ENCODE data around the gene ASF1B. TPM values are rescaled to one million over a fixed set of nuclear protein-coding genes. Genes with fewer than 3 reads are reported as not detected.

Gene ASF1B
- total and polyA plus RNA-seq, 2 donors (not counting 3 experiments of a cell fraction or from before 2014, with no cell fraction given): 39.1 to 42.4 TPM

DNA sequence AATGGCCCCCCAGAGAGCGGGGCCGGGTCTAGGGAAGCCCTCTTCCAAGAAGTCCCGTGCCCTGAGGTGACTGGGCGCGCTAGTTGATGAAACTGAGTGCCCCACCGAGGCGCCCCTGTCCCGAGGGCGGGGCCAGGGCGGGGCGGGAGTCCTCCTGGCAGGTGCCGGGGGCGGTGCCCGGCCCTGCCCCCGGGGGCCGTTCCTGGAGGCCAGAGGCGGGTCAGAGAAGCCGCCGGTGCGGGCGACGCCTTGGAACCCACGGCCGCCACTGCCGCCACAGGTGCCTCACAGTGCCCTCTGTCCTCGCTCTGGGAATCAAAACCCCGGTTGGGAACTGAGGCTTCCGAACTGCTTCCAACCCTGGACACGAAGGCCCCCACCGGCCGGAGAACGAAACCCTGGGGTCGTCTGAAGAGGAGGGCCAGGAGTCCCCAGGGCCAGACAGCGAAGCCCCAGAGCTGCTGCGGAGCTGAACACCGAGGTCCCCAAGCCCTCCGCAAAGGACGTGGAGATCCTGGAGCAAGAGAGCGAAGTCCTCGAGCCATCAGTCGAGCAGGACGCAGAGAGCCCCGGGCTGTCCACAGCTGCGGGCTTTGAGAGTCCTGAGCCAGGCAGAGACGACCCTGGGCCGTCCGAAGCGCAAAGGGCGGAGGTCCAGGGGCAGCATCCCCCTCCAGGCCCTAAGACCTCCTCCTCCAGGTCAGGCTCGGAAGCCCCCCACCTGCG, 63.7 kb downstream of the ASF1B start, which contains the start of gene MISP3:
TSS of gene MISP3 (plus strand) at position 252 of the 726 bp plus-strand sequence. CDS start 524 bp downstream, outside the sequence.
- H3K9ac ChIP-seq (replicated peaks; ENCODE audit: extremely low read depth, insufficient read depth, low read length): peak within 1 kb of the TSS; percentile 8
- intact Hi-C loops (cut with micrococcal nuclease): loop anchor here (1.0 to 5.0 kb wide), 5 partner anchors 40 to 285 kb away; partner anchors contain the start of genes ASF1B and RFX1
- H3K79me2 ChIP-seq (ENCODE audit: control insufficient read depth, insufficient read depth, low read length): no peaks in the 10 kb centered on the region
- ChIA-PET POLR2A (no interaction called here), CTCF (interaction anchor here (0.6 to 6.6 kb wide), 37 partner anchors 10 to 288 kb away, joined by 3 to 74 read pairs (median 5); partner anchors contain the start of genes ASF1B, BRME1, IL27RA and NANOS3)
- no TSS peak for BruUV-seq (replicated peaks)
- H3K27me3 ChIP-seq (ENCODE audit: control insufficient read depth in 2 of 2, insufficient read depth in 2 of 2, low read length in 2 of 2): no peaks in the 10 kb centered on the region
- no peaks in the 10 kb centered on the region for H4K20me1 ChIP-seq (replicated peaks; ENCODE audit: control insufficient read depth, extremely low read depth, insufficient read depth, low read length)
- peak within 1 kb of the TSS; percentile 79 for H3K4me2 ChIP-seq (ENCODE audit: insufficient read depth, low read length)
- dilution Hi-C loops (cut with MboI; ENCODE audit: extremely low pct_ligation_motif_present, low sequenced_read_pairs): no loop called here
- peak within 1 kb of the TSS; percentile 99 for H2AFZ ChIP-seq (ENCODE audit: low read depth, low read length)
- no peaks in the 10 kb centered on the region for H3K36me3 ChIP-seq (ENCODE audit: control insufficient read depth in 2 of 2, extremely low read depth in 1 of 2, insufficient read depth in 2 of 2, low read length in 2 of 2)
- peak; percentile 43 for DNase-seq (ENCODE audit: low read depth, low spot score)
- peak within 1 kb of the TSS; percentile 43 to 61 (median 47) for H3K4me3 ChIP-seq (replicated peaks in 1 of 3; ENCODE audit: insufficient read depth in 1 of 3, low read depth in 1 of 3, low read length in 3 of 3)
- no peak within 1 kb of the TSS for H3K27ac ChIP-seq (ENCODE audit: insufficient read depth, low read depth, low read length)
- no peak for TF ChIP-seq MYC (IDR thresholded peaks at IDR 0.05; ENCODE audit: low read depth, low read length)
- TF ChIP-seq EZH2 (IDR thresholded peaks at IDR 0.05; ENCODE audit: borderline replicate concordance, low read depth, low read length, severe bottlenecking): peak; percentile 37
- FAIRE-seq: no peak
- no peaks in the 10 kb centered on the region for H3K9me3 ChIP-seq (replicated peaks; ENCODE audit: control insufficient read depth, insufficient read depth, low read length)
- H3K9me1 ChIP-seq (replicated peaks; ENCODE audit: control insufficient read depth, extremely low read depth, insufficient read depth, low read length): no peaks in the 10 kb centered on the region
- H3K4me1 ChIP-seq (ENCODE audit: control insufficient read depth, extremely low read depth, insufficient read depth, low read length): peaks cover 26% of the 10 kb centered on the region

DNA sequence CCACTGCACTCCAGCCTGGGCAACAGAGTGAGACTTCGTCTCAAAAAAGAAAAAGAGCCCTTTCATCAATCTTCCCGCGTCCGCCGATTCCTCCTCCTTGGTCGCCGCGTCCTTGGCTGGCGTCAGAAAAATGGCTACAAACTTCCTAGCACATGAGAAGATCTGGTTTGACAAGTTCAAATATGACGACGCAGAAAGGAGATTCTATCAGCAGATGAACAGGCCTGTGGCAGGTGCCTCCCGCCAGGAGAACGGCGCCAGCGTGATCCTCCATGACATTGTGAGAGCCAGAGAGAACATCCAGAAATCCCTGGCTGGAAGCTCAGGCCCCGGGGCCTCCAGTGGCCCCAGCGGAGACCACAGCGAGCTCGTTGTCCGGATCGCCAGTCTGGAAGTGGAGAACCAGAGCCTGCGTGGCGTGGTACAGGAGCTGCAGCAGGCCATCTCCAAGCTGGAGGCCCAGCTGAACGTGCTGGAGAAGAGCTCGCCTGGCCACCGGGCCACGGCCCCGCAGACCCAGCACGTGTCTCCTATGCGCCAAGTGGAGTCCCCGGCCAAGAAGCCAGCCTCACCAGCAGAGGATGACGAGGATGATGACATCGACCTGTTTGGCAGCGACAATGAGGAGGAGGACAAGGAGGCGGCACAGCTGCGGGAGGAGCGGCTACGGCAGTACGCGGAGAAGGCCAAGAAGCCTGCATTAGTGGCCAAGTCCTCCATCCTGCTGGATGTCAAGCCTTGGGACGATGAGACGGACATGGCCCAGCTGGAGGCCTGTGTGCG, 65.9 kb downstream of the ASF1B start:
- no peaks in the 10 kb centered on the region for H3K79me2 ChIP-seq (ENCODE audit: control insufficient read depth, insufficient read depth, low read length)
- no peaks in the 10 kb centered on the region for H3K9me3 ChIP-seq (replicated peaks; ENCODE audit: control insufficient read depth, insufficient read depth, low read length)
- H3K9ac ChIP-seq (replicated peaks; ENCODE audit: extremely low read depth, insufficient read depth, low read length): no peak overlapping the region
- DNase-seq (ENCODE audit: low read depth, low spot score) (no peak), FAIRE-seq (no peak)
- H3K27ac ChIP-seq (ENCODE audit: insufficient read depth, low read depth, low read length): no peak overlapping the region
- no TSS peak for BruUV-seq (replicated peaks)
- no peak overlapping the region for H2AFZ ChIP-seq (ENCODE audit: low read depth, low read length)
- dilution Hi-C loops (cut with MboI; ENCODE audit: extremely low pct_ligation_motif_present, low sequenced_read_pairs): no loop called here
- H4K20me1 ChIP-seq (replicated peaks; ENCODE audit: control insufficient read depth, extremely low read depth, insufficient read depth, low read length): no peaks in the 10 kb centered on the region
- H3K9me1 ChIP-seq (replicated peaks; ENCODE audit: control insufficient read depth, extremely low read depth, insufficient read depth, low read length): no peaks in the 10 kb centered on the region
- peaks cover 26% of the 10 kb centered on the region for H3K4me1 ChIP-seq (ENCODE audit: control insufficient read depth, extremely low read depth, insufficient read depth, low read length)
- no peak overlapping the region for H3K4me2 ChIP-seq (ENCODE audit: insufficient read depth, low read length)
- H3K36me3 ChIP-seq (ENCODE audit: control insufficient read depth in 2 of 2, extremely low read depth in 1 of 2, insufficient read depth in 2 of 2, low read length in 2 of 2): no peaks in the 10 kb centered on the region
- TF ChIP-seq POLR2AphosphoS5 (IDR thresholded peaks at IDR 0.05; ENCODE audit: insufficient read depth, low read depth, low read length) (no peak), MAX (IDR thresholded peaks at IDR 0.05; ENCODE audit: insufficient read depth, insufficient read length) (no peak), MYC (IDR thresholded peaks at IDR 0.05; ENCODE audit: low read depth, low read length) (no peak), FOS (IDR thresholded peaks at IDR 0.05; ENCODE audit: borderline replicate concordance, insufficient read depth, low read length) (no peak)
- TF ChIP-seq, protein P1, sequence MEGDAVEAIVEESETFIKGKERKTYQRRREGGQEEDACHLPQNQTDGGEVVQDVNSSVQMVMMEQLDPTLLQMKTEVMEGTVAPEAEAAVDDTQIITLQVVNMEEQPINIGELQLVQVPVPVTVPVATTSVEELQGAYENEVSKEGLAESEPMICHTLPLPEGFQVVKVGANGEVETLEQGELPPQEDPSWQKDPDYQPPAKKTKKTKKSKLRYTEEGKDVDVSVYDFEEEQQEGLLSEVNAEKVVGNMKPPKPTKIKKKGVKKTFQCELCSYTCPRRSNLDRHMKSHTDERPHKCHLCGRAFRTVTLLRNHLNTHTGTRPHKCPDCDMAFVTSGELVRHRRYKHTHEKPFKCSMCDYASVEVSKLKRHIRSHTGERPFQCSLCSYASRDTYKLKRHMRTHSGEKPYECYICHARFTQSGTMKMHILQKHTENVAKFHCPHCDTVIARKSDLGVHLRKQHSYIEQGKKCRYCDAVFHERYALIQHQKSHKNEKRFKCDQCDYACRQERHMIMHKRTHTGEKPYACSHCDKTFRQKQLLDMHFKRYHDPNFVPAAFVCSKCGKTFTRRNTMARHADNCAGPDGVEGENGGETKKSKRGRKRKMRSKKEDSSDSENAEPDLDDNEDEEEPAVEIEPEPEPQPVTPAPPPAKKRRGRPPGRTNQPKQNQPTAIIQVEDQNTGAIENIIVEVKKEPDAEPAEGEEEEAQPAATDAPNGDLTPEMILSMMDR (IDR thresholded peaks at IDR 0.05; ENCODE audit: extremely low read depth in 1 of 2, insufficient read depth in 1 of 2, low read depth in 1 of 2, low read length in 2 of 2): no peak
- ChIA-PET POLR2A (interaction anchor here (0.6 kb wide), 1 partner anchor 142 kb away, joined by 5 read pairs; no protein-coding TSS in a partner anchor), CTCF (interaction anchor here (1.0 to 6.6 kb wide), 12 partner anchors 11 to 198 kb away, joined by 3 to 74 read pairs (median 14); partner anchors contain the start of genes IL27RA and NANOS3)
- H3K4me3 ChIP-seq (replicated peaks in 1 of 3; ENCODE audit: insufficient read depth in 1 of 3, low read depth in 1 of 3, low read length in 3 of 3): no peak overlapping the region
- H3K27me3 ChIP-seq (ENCODE audit: control insufficient read depth in 2 of 2, insufficient read depth in 2 of 2, low read length in 2 of 2): no peaks in the 10 kb centered on the region
- intact Hi-C loops (cut with micrococcal nuclease): loop anchor here (5.0 kb wide), 1 partner anchor 283 kb away; no protein-coding TSS in a partner anchor
